GM19324 (cell line): ENCODE measurements around the gene CDC42EP2.

ENCODE experiments used
- ATAC-seq: cut with Tn5 transposase; IDR thresholded peaks from one replicate; pipeline ENCODE4 v1.9.1; 2021; ENCODE audit warnings: mild to moderate bottlenecking, moderate library complexity; ENCODE audit not compliant: unreplicated experiment, low FRiP score

Gene CDC42EP2

GRCh38 chr11:65297026-65297672 is 17.5 kb upstream of the CDC42EP2 start:
- ATAC-seq, result no peak

GRCh38 chr11:65298131-65298535 is 16.5 kb upstream of the CDC42EP2 start:
- ATAC-seq, result no peak

- ATAC-seq, result no peak
Measured at GRCh38 chr11:65298655-65299179, 15.9 kb upstream of the CDC42EP2 start.

GRCh38 chr11:65300621-65301275 is 13.9 kb upstream of the CDC42EP2 start:
- ATAC-seq, result no peak

- no peak for ATAC-seq
Measured at GRCh38 chr11:65301491-65302329, 13.0 kb upstream of the CDC42EP2 start.

- no peak for ATAC-seq
Measured at GRCh38 chr11:65303555-65303954, 11.1 kb upstream of the CDC42EP2 start.

GRCh38 chr11:65304110-65304509 is 10.6 kb upstream of the CDC42EP2 start:
- ATAC-seq, result no peak

- ATAC-seq, result no peak
Measured at GRCh38 chr11:65304613-65305012, 10.1 kb upstream of the CDC42EP2 start.

GRCh38 chr11:65305501-65306268 is 9.0 kb upstream of the CDC42EP2 start:
- no peak for ATAC-seq

- no peak for ATAC-seq
Measured at GRCh38 chr11:65307298-65308229, 7.1 kb upstream of the CDC42EP2 start.

- no peak for ATAC-seq
Measured at GRCh38 chr11:65308281-65308891, 6.3 kb upstream of the CDC42EP2 start.

- ATAC-seq, result no peak
Measured at GRCh38 chr11:65309006-65309405, 5.7 kb upstream of the CDC42EP2 start.

GRCh38 chr11:65310215-65310614 is 4.5 kb upstream of the CDC42EP2 start:
- ATAC-seq, result no peak

- no peak for ATAC-seq
Measured at GRCh38 chr11:65310736-65311135, 3.9 kb upstream of the CDC42EP2 start.

GRCh38 chr11:65311170-65311678 is 3.4 kb upstream of the CDC42EP2 start:
- no peak for ATAC-seq

GRCh38 chr11:65315204-65315865 is 669 bp downstream of the CDC42EP2 start:
- ATAC-seq, result peak; percentile 44

- ATAC-seq, result no peak
Measured at GRCh38 chr11:65315866-65316226, 1.2 kb downstream of the CDC42EP2 start.
